Ishikawa (cell line): ENCODE data around the gene TXNL1.

Experiments
- CEBPB ChIP-seq: IDR thresholded peaks from 2 replicates; pipeline ENCODE4 v1.6.1; 2012
- CREB1 ChIP-seq: IDR thresholded peaks from 2 replicates; pipeline ENCODE4 v1.6.1; 2012; ENCODE audit warnings: low read depth
- EGR1 ChIP-seq: IDR thresholded peaks from 2 replicates; pipeline ENCODE4 v1.6.1; 2012
- EP300 ChIP-seq: IDR thresholded peaks from 2 replicates; pipeline ENCODE4 v1.6.1; 2012; ENCODE audit warnings: borderline replicate concordance
- FOXM1 ChIP-seq: IDR thresholded peaks from 2 replicates; pipeline ENCODE4 v1.6.1; 2012; ENCODE audit warnings: low read depth, borderline replicate concordance
- MAX ChIP-seq: IDR thresholded peaks from 2 replicates; pipeline ENCODE4 v1.6.1; 2012
- NFIC ChIP-seq: IDR thresholded peaks from 2 replicates; pipeline ENCODE4 v1.6.1; 2012
- RAD21 ChIP-seq: IDR thresholded peaks from 2 replicates; pipeline ENCODE4 v1.6.1; 2012; ENCODE audit warnings: low read depth
- REST ChIP-seq: IDR thresholded peaks from 2 replicates; pipeline ENCODE4 v1.6.1; 2012; ENCODE audit warnings: low read depth, mild to moderate bottlenecking
- TAF1 ChIP-seq: IDR thresholded peaks from 2 replicates; pipeline ENCODE4 v1.6.1; 2012; ENCODE audit warnings: low read depth, mild to moderate bottlenecking
- TCF12 ChIP-seq: IDR thresholded peaks from 2 replicates; pipeline ENCODE4 v1.6.1; 2012; ENCODE audit warnings: low read depth
- TEAD4 ChIP-seq: IDR thresholded peaks from 2 replicates; pipeline ENCODE4 v1.6.1; 2012
- USF1 ChIP-seq: IDR thresholded peaks from 2 replicates; pipeline ENCODE4 v1.6.1; 2012
- YY1 ChIP-seq: IDR thresholded peaks from 2 replicates; pipeline ENCODE4 v1.6.1; 2012; ENCODE audit warnings: low read depth
- ZBTB7A ChIP-seq: IDR thresholded peaks from 2 replicates; pipeline ENCODE4 v1.6.1; 2012; ENCODE audit warnings: low read depth

TXNL1 gene

GRCh38 chr18:56559044-56559443 lies 79.3 kb downstream of the TXNL1 start:
- TF ChIP-seq RAD21 (no peak), CEBPB (no peak), TAF1 (no peak), TCF12 (no peak), CREB1 (no peak), REST (no peak), MAX (no peak), USF1 (no peak), TEAD4 (no peak), NFIC (no peak), EP300 (no peak), ZBTB7A (no peak), FOXM1 (no peak), EGR1 (no peak), YY1 (no peak)

GRCh38 chr18:56556907-56557306 lies 81.5 kb downstream of the TXNL1 start:
- TF ChIP-seq FOXM1 (no peak), MAX (no peak), TEAD4 (no peak), REST (no peak)

GRCh38 chr18:56550121-56550520 lies 88.3 kb downstream of the TXNL1 start:
- TF ChIP-seq EP300: no peak
- TF ChIP-seq ZBTB7A: no peak
- TF ChIP-seq EGR1: no peak
- TF ChIP-seq MAX: no peak
